GM12878 (cell line): ENCODE data around the gene WDR93. TPM values are rescaled to one million over a fixed set of nuclear protein-coding genes. Genes with fewer than 3 reads are reported as not detected.

ENCODE experiments used
- ATAC-seq: fragments of 200-7000 bp; cut with Tn5 transposase; 3 replicates; pipeline ENCODE4 v1.9.1; 2020; ENCODE audit warnings: mild to moderate bottlenecking, moderate library complexity
- BruUV-seq: library from RNA; stranded (reverse); fragments of 400-500 nt; replicated peaks from 2 replicates; lab custom pipeline; 2021; lab: Mats Ljungman, UMichigan
- CTCF ChIA-PET: fragments of 300-600 bp; sonication (Branson Sonifier 250); formaldehyde crosslinking; extraction: SDS; loops from one replicate; lab custom pipeline; 2021; ENCODE audit warnings: inconsistent platforms; lab: Yijun Ruan, JAX
- POLR2A ChIA-PET: fragments of 350-600 bp; formaldehyde crosslinking; extraction: SDS; loops from one replicate; lab custom pipeline; 2021; ENCODE audit warnings: inconsistent platforms; lab: Charles Lee
- RAD21 ChIA-PET: fragments of 300-600 bp; sonication (Branson Sonifier 250); formaldehyde crosslinking; loops from one replicate; lab custom pipeline; 2023; ENCODE audit warnings: antibody characterized with exemption; ENCODE audit not compliant: unreplicated experiment; lab: Charles Lee
- SMC1A ChIA-PET: fragments of 300-600 bp; sonication (Branson Sonifier 250); formaldehyde crosslinking; loops from one replicate; lab custom pipeline; 2023; ENCODE audit not compliant: unreplicated experiment, uncharacterized antibody; lab: Charles Lee
- DNase-seq: peaks from one replicate; pipeline ENCODE4 v3.0.0-alpha.2; 2011; ENCODE audit warnings: low read depth, low spot score
- FAIRE-seq: peaks from 3 replicates; lab custom pipeline; 2011; peaks lifted over from hg19 to GRCh38; lab: Jason Lieb, UNC
- H2AFZ ChIP-seq: 2 replicates; pipeline ENCODE4 v1.6.0; 2011; ENCODE audit warnings: low read depth, low read length, control low read depth; ENCODE audit not compliant: control insufficient read depth
- H3K27ac ChIP-seq: 2 replicates; pipeline ENCODE4 v1.5.1; 2011; ENCODE audit warnings: control low read depth; ENCODE audit not compliant: control insufficient read depth, insufficient read depth
- H3K27me3 ChIP-seq, 2 experiments: replicated peaks in 1 of 2; 2 replicates each; pipeline versions ENCODE4 v1.6.0 to v1.6.1; 2011; ENCODE audit warnings: low read length in 1 of 2; ENCODE audit not compliant: control insufficient read depth in 2 of 2, insufficient read depth in 2 of 2
- H3K36me3 ChIP-seq, 2 experiments: 2 replicates each; pipeline ENCODE4 v1.5.1; 2011; ENCODE audit warnings: low read length in 1 of 2; ENCODE audit not compliant: control insufficient read depth in 2 of 2, insufficient read depth in 2 of 2
- H3K4me1 ChIP-seq: 2 replicates; pipeline ENCODE4 v1.6.1; 2011; ENCODE audit warnings: mild to moderate bottlenecking, low read length, moderate library complexity, mixed read lengths; ENCODE audit not compliant: control insufficient read depth, insufficient read depth
- H3K4me2 ChIP-seq: 2 replicates; pipeline ENCODE4 v1.6.0; 2011; ENCODE audit warnings: control low read depth; ENCODE audit not compliant: control insufficient read depth, insufficient read depth
- H3K4me3 ChIP-seq: fragments of 200-600 bp; sonication (generic); 2 replicates; pipeline ENCODE4 v1.5.1; 2016
- H3K79me2 ChIP-seq: 2 replicates; pipeline ENCODE4 v1.6.0; 2011; ENCODE audit warnings: low read length; ENCODE audit not compliant: control insufficient read depth, insufficient read depth
- H3K9ac ChIP-seq: 2 replicates; pipeline ENCODE4 v1.8.0; 2011; ENCODE audit warnings: low read length, control low read depth, mixed read lengths; ENCODE audit not compliant: control insufficient read depth, insufficient read depth
- H3K9me3 ChIP-seq: replicated peaks from 3 replicates; pipeline ENCODE4 v1.5.1; 2011; ENCODE audit warnings: mild to moderate bottlenecking, low read length; ENCODE audit not compliant: control insufficient read depth, insufficient read depth
- H4K20me1 ChIP-seq: 2 replicates; pipeline ENCODE4 v1.6.0; 2011; ENCODE audit not compliant: control insufficient read depth, insufficient read depth
- CTCF ChIP-seq, 3 experiments: IDR thresholded peaks in 2 of 3; conservative IDR thresholded peaks in 1 of 3; 2 replicates each; pipeline ENCODE4 v1.5.1; 2011; ENCODE audit warnings: low read depth in 3 of 3, low read length in 3 of 3, mild to moderate bottlenecking in 3 of 3, control low read depth in 2 of 3, moderate library complexity in 2 of 3, inconsistent platforms in 1 of 3, mixed read lengths in 1 of 3; ENCODE audit not compliant: control insufficient read depth in 2 of 3, insufficient read depth in 1 of 3; ENCODE audit errors: extremely low read depth in 1 of 3
- SMAD1 ChIP-seq: fragments of 450-650 bp; IDR thresholded peaks from 2 replicates; pipeline ENCODE4 v1.6.1; 2018; ENCODE audit warnings: mild to moderate bottlenecking, low read depth; ENCODE audit not compliant: partially characterized antibody
- WGBS: methylation state at CpG from one replicate; pipeline ENCODE4 v1.1.6; 2016; ENCODE audit warnings: low lambda C conversion rate; ENCODE audit not compliant: insufficient replicate concordance, insufficient coverage; ENCODE audit errors: missing lambda C conversion rate; 5-methylcytosine and 5-hydroxymethylcytosine counted together
- in situ Hi-C: fragments of 300-500 bp; cut with MboI; formaldehyde crosslinking; loops from 9 replicates; pipeline ENCODE4 v1.14.3; 2018; ENCODE audit warnings: mixed read lengths
- intact Hi-C: fragments of 100-400 bp; cut with micrococcal nuclease; formaldehyde crosslinking; loops from one replicate; pipeline ENCODE4 v1.14.2; 2022; ENCODE audit not compliant: unreplicated experiment
- polyA plus RNA-seq, 11 experiments: library from polyadenylated mRNA; depleted of rRNA in 4 of 11; unstranded in 6 of 11; stranded (reverse) in 5 of 11; fragments of >200 nt; fragmentation: Nextera tagmentation in 4 of 11; fragmentation: Illumina TruSeq in 1 of 11; extraction: Ambion mirVana in 4 of 11; extraction: Trizol in 1 of 11; gene quantifications; 1 replicate in 1 of 11; 2 replicates in 10 of 11; pipeline versions ENCODE4 v1.2.1 to v1.2.3, GENCODE V29; 2011 to 2016; ENCODE audit warnings: inconsistent platforms in 2 of 11, missing spikeins in 2 of 11, low read depth in 1 of 11
- total RNA-seq, 4 experiments: library from RNA; depleted of rRNA in 3 of 4; stranded (reverse); fragments of >200 nt in 3 of 4; fragmentation: Illumina TruSeq in 1 of 4; extraction: Trizol in 1 of 4; gene quantifications; 2 replicates each; pipeline versions ENCODE4 v1.2.1 to v1.2.3, GENCODE V29; 2013 to 2021

Gene WDR93
- total and polyA plus RNA-seq, 10 of the 15 experiments (the other 5 are each of a cell fraction or from before 2014, with no cell fraction given), result not detected

GRCh38 chr15:89749526-89749925 is 58.9 kb downstream of the WDR93 start:
- BruUV-seq, result no TSS peak
- RAD21 ChIA-PET, result no interaction called here
- no peaks in the 10 kb centered on the region for H4K20me1 ChIP-seq
- DNase-seq (no peak), ATAC-seq (no peak), FAIRE-seq (no peak)
- H3K4me2 ChIP-seq, result peak overlapping the region; percentile 90; the same call in 1 of the 2 replicates
- SMC1A ChIA-PET, result no interaction called here
- no peak overlapping the region for H3K27ac ChIP-seq
- H3K36me3 ChIP-seq, result no peaks in the 10 kb centered on the region
- WGBS, result 59% methylated on average over 3 of the region's 4 CpGs
- TF ChIP-seq SMAD1, result no peak
- no peak for TF ChIP-seq CTCF (IDR thresholded peaks at IDR 0.05 in 2 of 3, conservative IDR thresholded peaks at IDR 0.05 in 1 of 3; ENCODE audit: control insufficient read depth in 2 of 3, extremely low read depth in 1 of 3, insufficient read depth in 1 of 3, low read depth in 3 of 3, low read length in 3 of 3)
- H3K4me1 ChIP-seq, result peaks cover 9% of the 10 kb centered on the region
- in situ Hi-C loops (no loop called here), intact Hi-C loops (no loop called here)
- H3K9me3 ChIP-seq, result no peaks in the 10 kb centered on the region
- H3K9ac ChIP-seq, result no peak overlapping the region
- H2AFZ ChIP-seq, result no peak overlapping the region
- CTCF ChIA-PET, result interaction anchor here (1.2 to 4.2 kb wide), 4 partner anchors 9 to 126 kb away, joined by 3 to 32 read pairs (median 8); no protein-coding TSS in a partner anchor
- peaks cover 0 to 4% of the 10 kb centered on the region in 2 experiments; a peak in 2 of 4 replicates for H3K27me3 ChIP-seq
- H3K4me3 ChIP-seq, result no peak overlapping the region
- POLR2A ChIA-PET, result no interaction called here
- H3K79me2 ChIP-seq, result no peaks in the 10 kb centered on the region
